Raji (cell line): ENCODE measurements around the gene SH3RF2.

Source experiments
- POLR2A ChIP-seq: IDR thresholded peaks from 2 replicates; pipeline ENCODE4 v1.6.1; 2011; ENCODE audit warnings: low read depth, low read length, control low read depth; ENCODE audit not compliant: insufficient read depth

The SH3RF2 gene

DNA sequence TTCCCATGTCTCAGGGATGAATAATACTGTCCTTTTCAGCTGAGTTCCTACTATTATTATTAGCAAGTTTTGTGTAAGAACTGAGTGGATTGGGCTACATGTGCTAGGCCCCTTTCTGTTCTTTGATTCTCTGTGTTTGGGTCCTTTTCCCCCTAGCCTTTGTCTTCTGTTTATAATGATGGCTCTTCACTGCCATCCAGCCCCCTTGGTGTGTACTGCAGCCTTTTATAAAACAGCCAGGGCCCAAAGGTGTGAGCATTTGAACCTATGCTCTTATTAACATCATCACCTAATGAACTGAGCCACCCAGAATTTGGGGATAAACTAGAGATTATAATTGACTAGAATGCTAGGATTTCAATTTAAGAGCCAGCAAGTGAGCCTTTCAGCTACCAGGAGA, 116.4 kb downstream of the SH3RF2 start:
- no peak for TF ChIP-seq POLR2A

DNA sequence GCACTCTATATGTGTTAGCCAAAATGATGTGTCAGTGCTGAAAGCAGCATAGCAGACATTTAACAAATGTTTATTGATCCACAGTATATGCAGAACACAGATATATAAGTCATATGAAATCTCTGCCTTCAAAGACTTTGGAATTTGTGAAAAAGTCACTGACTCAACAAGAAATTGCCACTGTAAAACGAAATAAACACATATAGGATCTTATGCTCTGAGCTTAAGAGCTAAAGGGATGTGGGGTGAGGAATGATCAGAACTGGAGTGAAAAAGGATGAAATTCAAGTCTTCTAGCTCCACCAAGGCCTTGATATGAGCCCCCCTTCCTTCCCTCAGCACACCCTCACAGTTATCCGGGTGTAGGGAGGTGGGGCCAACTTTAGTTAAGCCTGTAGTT, 119.1 kb downstream of the SH3RF2 start:
- no peak for TF ChIP-seq POLR2A

DNA sequence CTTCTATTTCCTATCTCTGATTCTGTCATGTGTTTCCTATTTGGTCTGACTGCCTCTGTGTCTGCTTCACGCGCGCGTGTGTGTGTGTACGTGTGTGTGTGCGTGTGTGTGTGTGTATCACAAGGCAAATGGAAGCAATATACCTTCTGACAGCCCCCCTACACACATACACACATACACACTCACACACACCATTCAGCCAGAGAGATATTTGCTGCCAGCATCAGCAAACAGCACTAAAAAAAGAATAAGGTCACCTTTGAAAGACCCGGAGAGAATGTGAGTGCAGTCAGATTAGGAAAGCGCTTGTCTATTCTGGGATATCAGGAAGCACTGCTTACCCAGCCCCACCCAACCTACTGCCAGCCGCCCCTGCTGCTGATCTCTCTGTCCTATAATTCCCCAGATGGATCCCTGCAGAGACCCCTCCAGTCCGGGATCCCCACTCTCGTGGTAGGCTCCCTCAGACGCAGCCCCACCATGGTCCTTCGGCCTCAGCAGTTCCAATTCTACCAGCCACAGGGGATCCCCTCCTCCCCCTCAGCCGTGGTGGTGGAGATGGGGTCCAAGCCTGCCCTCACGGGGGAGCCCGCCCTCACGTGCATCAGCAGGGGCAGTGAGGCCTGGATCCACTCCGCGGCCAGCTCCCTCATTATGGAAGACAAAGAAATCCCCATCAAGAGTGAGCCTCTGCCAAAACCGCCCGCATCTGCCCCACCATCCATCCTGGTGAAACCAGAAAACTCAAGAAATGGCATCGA, 123.3 kb downstream of the SH3RF2 start:
- no peak for TF ChIP-seq POLR2A

DNA sequence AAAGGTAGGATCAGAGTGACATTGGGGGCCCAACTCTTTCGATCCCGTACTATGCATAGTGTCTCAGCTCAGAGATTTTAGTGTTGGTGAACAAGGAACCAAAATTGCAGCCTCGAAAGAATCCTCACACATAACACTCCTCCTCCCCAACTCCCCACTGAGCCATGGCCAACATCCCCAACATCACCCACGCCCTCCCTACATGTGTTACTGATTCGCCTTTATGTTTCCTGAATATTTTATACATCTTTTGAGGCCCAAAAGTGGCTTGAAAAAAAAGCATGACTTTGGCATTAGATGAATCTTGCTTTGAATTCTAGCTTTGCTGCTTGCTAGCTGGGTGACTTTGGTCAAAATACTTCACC, 123.8 kb downstream of the SH3RF2 start:
- no peak for TF ChIP-seq POLR2A

GRCh38 chr5:146066968-146067367, 130.6 kb downstream of the SH3RF2 start:
- TF ChIP-seq POLR2A = no peak

DNA sequence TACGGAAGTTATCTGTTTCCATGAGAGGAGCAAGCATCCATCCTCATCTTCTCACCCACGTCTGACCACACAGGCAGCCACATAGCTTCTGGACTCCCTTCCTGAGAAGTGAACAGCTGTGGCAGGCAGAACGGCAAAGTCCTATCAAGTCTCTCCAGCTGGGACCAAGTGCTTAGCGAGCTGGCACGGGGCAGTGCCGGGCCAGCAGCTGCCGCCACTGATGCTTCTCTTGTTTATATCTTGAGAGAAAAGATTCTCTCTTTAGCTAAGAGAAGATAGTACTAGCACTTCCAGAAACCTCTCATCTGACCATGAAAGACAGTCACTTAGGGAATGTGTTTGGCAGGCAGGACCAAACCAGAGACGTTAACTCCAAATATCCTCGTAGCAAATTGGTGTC, 131.8 kb downstream of the SH3RF2 start:
- TF ChIP-seq POLR2A = no peak

DNA sequence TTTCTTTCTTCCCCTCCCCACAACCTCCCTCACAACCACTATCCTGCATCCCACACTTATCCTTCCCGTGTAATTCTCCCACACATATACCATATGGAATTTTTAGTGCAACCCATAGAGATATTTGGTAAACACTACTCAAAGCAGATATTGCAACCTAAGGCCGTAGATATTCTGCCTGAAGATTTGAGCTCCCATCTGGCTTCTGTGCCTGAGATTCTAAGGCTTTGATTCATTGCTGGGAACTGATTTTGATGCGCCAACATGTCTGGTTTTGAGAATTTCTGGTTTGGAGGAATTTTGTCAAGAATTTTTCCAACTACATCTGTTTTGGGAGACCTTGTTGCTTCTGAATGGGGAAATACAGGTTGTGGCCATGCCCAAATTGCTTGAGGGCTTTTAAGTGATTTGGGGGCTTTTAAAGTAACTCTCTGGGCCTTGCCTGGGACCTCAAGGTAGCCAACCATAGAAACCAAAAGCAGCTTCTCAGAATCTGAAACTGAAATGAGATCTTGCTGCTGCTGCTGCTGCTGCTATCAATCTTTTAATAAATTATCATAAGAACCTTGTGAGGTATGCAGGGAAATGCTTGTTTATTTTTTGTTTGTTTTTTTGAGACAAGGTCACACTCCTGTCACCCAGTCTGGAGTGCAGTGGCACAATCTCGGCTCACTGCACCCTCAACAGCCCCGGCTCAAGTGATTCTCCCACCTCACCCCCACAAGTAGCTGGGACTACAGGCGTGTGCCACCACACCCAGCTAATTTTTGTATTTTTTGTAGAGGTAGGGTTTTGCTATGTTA, 132.8 kb downstream of the SH3RF2 start:
- TF ChIP-seq POLR2A = no peak

DNA sequence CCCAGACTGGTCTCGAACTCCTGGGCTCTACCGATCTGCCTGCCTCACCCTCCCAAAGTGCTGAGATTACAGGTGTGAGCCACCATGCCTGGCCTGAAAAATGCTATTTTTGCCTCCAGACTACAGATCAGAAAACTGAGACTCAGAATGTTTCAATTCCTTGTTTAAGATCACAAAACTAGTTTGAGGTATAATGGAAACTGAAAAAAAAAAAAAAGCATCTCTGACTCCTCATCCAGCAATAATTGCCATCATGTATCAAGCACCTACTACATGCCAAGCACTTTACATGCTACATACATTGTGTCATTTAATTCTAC, 133.4 kb downstream of the SH3RF2 start:
- no peak for TF ChIP-seq POLR2A

- no peak for TF ChIP-seq POLR2A
Measured at GRCh38 chr5:146070746-146071145, 134.4 kb downstream of the SH3RF2 start.

GRCh38 chr5:146071171-146071570, 134.8 kb downstream of the SH3RF2 start:
- TF ChIP-seq POLR2A = no peak

GRCh38 chr5:146072595-146072994, 136.2 kb downstream of the SH3RF2 start:
- no peak for TF ChIP-seq POLR2A

DNA sequence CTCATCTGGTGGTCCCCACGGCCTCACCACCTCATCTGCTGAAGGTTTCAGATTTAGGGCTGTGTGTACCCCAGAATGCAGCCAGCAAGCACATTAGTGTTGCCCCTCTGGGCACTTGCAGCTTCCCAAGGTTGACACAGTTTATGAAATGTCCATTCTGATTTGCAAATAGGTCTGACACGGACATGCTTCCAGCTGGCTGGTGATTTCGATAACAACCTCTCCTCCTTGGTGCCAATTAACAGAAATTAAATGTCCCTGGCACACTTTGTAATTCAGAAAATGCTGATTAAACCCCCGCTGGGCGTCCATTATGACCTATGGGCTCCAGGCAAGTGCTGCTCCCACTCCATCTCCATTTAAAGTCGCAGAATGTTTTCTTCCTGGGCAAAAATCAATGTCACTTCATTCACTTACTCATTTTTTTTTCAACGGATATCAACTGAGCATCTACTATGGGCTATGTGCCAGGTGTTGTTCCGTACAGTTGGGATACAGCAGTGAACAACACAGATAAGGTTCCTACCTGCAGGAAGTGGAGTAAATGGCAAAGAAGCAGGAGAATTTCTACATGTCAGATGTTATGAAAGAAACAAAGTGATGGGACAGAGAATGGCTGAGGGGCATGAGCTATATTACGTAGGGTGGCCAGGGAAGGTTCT, 137.0 kb downstream of the SH3RF2 start:
- TF ChIP-seq POLR2A = no peak

DNA sequence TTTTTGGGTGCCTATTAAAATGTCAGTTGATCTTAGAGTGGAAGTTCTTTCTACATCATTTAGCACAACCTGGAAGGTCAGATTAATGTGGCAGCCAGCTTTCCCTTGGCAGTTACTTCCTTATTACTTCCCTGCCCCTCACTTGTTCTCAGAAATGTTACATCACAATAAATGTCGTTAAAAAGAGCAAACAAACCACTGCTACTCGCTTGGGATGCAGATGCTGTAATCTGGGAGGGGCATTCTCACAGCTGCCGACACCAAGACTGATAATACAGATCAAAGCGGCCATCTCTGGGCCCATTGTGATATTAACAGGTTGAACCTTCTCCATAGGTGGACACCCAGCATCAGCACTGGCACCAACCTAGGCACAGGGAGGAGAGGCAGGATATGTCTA, 139.7 kb downstream of the SH3RF2 start:
- TF ChIP-seq POLR2A = no peak

DNA sequence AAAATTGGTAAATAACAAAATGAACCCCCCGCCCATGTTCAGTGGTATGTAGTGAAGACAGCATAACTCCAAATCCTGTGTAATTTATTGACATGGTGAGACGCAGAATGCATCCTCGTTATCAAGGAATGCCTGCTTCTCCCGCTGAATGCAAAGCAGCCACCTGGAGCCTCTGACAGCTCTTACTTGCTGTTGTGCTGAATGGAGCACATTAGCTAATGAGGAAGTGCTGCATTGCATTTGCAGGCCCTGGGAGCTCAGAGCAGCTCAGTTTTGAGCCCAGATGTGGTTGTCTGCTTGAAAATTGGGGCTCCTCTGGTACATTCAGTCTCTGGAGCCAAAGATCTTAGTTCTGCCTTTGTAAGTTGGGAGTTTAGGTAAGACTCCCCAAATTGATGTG, 140.1 kb downstream of the SH3RF2 start:
- no peak for TF ChIP-seq POLR2A

DNA sequence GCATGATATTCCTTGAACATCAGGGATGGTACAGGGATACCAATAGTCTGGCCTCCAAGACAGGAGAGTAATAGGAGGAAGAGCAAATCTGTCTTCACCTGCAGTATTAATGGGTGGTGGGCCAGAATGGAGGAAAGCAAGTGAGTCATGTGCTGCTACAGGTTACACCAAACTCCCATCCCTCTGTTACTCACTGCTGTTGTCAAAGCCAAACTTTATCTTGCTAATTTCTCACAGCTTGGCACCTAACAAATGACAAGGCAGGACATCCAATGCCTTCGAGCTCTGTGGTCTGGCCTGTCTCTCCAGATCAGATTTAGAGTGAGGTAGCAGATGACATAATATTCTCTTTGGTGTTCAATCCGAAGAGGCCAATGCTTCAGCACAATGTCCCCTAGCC, 142.2 kb downstream of the SH3RF2 start:
- no peak for TF ChIP-seq POLR2A

DNA sequence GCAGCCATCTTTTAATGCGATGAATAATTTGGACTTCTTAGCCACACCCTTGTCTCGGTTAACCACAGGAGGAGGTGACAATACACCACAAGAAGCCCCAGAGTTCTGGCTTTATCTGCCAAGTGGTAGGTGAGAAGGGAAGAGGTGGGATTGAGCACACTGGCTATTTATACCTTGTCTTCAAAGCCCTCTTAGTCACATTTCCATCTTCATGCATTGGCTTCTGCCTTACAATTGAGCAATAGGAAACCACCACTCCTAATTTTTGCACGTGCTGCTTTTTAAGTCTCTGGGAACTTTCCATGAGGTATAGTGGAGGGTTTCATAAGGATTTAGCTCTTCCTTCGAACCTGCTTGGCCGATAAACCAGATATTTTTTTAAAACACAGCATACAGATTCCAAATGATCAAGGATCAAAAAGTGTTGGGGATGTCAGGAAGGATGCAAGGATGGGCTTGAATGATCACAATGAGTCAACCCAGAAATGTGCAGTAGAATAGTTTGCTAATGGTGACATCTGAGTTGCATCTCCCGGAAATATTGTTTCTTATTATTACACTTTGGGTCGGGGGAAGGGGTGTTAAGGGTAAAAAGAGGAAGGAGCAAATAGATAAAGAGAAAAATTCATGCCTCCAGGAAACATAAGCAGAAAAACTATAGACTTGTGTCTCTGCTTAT, 143.5 kb downstream of the SH3RF2 start:
- no peak for TF ChIP-seq POLR2A

DNA sequence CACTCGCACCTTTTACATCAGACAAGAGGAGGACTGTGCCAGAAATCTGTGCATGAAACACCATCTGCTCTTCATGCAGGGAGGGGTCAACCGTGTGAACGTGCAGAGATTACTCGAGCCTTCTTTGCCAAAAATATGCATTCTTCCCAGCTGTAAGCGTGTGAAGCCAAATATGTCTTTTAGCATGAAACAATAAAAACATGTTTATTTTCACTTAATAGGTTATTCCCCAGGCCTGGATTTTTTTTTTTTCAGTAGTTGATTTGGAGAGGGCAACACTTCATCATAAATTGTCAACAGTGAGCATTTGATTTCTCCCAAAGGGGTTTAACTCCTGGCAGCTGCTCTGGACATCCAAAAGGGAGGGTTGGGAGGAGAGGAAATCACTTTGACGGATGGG, 145.2 kb downstream of the SH3RF2 start:
- TF ChIP-seq POLR2A = no peak
